GM12865 (cell line): ENCODE results near the gene SLC16A8.

Source experiments
- DNase-seq: peaks from one replicate; pipeline ENCODE4 v3.0.0; 2010; ENCODE audit warnings: low read depth
- H3K4me3 ChIP-seq: 2 replicates; pipeline ENCODE4 v1.5.1; 2011; ENCODE audit warnings: mild to moderate bottlenecking, low read depth, low read length, control low read depth
- TF ChIP-seq, protein P1 (sequence below): IDR thresholded peaks from 2 replicates; pipeline ENCODE4 v1.5.1; 2011; ENCODE audit warnings: low read length, control low read depth, low read depth, inconsistent platforms; ENCODE audit not compliant: insufficient read depth; ENCODE audit errors: missing control alignments

The SLC16A8 gene

DNA sequence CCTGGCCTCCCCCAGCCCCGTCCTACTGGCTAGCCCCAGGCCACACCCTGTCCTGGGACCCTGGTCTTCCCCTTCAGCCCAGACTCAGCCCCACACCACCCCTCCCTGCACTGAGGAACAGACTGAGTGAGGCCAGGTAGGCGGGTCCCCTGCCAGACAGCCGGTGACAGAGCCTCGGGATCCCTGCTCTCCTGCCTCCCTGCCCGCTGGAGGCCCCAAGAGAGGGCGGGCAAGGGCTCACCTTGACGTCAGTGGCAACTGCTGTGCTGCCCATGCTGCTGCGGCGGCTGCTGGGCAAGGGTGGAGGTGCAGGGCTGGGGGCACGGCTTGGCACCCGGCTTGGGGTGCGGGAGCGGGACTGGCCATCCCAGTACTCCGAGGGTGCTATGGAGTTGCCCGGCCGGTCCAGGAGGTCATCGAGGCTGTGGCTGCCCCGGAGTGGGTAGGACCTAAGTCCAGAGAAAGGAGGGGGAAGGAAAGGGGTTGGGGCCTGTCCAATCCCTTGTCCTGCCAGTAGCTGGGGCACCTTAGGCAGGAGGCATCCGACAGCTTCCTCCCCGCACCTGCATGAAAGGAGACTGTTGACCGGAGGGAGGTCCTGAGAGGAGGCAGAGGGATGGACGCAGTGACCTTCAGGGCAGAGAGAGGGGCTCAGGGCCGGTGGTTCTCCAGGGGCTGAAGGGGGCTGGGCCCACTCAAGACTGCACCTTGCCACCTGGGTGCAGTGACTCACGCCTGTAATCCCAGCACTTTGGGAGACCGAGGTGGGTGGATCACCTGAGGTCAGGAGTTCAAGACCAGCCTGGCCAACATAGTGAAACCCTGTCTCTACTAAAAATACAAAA lies 2.2 kb upstream of the SLC16A8 start:
- TF ChIP-seq, protein P1, sequence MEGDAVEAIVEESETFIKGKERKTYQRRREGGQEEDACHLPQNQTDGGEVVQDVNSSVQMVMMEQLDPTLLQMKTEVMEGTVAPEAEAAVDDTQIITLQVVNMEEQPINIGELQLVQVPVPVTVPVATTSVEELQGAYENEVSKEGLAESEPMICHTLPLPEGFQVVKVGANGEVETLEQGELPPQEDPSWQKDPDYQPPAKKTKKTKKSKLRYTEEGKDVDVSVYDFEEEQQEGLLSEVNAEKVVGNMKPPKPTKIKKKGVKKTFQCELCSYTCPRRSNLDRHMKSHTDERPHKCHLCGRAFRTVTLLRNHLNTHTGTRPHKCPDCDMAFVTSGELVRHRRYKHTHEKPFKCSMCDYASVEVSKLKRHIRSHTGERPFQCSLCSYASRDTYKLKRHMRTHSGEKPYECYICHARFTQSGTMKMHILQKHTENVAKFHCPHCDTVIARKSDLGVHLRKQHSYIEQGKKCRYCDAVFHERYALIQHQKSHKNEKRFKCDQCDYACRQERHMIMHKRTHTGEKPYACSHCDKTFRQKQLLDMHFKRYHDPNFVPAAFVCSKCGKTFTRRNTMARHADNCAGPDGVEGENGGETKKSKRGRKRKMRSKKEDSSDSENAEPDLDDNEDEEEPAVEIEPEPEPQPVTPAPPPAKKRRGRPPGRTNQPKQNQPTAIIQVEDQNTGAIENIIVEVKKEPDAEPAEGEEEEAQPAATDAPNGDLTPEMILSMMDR = no peak
- H3K4me3 ChIP-seq = no peak overlapping the region
- DNase-seq = no peak

DNA sequence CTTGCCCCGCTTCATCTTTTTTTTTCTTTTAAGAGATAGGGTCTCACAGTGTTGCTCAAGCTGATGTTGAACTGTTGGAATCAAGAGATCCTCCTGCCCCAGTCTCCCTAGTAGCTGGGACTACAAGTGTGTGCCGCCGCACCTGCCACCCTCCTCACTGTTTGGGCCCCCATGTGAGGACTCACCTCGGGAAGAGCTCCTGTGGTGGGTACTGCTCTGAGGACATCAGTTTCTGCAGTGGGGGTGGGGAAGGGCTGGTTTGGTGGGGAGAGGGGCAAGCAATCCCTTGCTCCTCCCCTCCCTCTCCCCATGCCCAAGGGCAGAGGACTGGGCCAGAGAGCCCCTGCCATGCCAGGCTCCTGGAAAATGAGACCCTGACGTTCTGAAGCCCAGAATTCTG lies 1.5 kb upstream of the SLC16A8 start:
- TF ChIP-seq, protein P1 = no peak
- H3K4me3 ChIP-seq = no peak overlapping the region
- no peak for DNase-seq

DNA sequence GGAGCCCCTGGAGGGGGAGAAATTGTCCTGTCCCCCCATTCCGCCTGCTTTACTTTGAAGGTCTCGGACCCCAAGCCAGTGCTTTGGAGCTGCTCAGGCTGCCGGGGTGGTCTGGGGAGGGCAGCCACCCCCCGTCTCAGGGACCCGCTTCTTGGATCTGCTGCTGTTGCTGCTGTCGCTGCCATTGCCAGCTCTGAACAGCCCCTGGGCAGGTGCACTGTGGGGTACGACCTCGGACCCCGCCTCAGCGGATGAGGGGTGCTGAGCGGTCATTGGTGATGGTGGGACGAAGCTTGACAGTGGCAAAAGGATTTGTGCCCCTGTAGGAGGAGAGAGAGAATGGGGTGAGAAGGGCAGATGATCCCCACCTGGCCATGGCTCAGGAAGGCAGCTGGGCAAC lies 1.1 kb upstream of the SLC16A8 start:
- DNase-seq = no peak
- TF ChIP-seq, protein P1 = no peak
- no peak overlapping the region for H3K4me3 ChIP-seq

DNA sequence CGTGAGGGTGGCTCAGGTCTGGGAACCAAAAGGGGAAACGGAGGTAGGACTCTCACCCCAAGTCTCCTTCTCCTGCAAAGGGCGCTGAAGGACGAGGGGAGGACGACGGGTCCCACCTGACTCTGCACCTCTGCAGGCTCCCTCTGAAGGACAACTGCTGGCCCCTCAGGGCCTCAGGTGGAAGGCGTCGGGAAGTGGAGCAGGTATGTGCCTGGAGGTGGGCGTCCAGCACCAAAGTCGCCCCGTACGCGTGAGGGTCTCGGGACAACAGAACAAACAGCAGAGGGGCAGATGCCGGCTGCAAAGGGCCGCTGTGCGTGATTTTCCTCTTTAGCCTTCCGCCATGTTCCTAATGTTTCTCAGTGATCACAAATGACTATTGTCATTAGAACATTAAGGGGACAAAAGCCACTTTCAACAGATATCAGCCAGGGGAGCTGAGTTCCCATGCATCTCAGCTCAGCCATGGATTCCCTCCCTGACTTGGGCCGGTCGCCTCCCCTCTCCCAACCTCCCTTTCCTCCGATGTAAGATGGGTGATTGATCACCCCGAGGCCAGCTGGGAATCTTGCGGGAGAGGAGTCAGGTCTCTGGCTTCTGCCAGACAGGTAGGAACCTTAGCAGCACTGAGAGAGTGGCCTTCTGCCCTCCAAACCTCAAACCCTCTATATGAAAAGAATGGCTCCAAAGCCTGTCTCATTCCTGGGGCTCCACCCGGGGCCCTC lies 836 bp downstream of the SLC16A8 start:
- TF ChIP-seq, protein P1 = no peak
- no peak for DNase-seq
- H3K4me3 ChIP-seq = no peak overlapping the region

DNA sequence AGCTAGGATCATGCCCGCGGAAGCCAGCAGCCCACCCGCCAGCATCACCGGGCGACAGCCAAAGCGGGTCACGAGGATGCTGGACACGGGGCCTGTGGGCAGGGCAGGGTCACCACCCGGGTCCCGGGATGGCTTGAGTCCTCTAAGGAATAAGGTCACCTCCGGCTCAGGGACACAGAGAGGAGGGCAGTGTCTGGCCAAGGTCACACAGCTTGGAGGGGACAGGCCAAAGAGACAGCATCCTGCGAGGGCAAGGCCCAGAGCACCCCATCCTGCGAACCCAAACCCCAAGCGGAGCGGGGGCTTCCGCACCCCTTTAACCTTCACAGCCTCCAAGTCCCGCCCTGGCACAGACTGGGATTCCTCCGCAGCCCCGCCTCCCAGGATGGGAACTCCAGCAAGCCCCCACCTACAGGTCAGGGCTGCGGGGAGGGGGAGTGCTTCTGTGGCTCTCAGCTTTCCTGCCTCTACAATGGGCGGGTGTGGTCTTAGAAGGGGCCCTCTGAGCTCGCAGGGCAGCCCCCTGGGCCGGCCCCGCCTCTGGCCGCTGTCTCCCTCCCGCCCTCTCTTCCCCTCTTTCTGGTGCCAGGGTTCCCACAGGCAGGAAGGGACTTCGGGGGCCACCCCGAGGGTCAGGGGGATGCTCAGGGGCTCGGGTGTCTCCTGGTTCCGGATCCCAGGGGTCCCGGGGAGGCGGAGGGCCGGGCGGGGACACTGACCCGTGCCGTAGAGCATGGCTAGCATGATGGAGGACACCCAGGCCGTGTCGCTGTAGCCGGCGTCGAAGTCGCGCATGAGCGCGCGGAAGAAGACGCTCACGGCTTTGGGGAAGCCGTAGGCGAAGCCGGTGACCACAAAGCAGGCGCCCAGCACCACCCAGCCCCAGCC lies 1.8 kb downstream of the SLC16A8 start:
- TF ChIP-seq, protein P1 = no peak
- no peak overlapping the region for H3K4me3 ChIP-seq
- DNase-seq = no peak

DNA sequence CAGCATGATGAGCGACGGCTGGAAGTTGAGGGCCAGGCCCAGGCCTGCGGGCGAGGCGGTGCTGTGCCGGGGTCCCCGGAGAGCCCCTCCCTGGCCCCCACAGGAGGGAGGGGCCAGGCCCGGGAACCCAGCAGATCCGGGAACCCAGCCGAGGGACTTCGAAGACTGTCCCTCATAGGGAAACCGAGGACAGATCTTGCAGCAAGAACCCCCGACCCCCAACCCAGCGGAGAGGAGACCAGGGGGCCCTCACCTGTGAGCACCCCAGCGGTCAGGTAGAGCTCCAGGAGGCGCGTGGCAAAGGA lies 2.4 kb downstream of the SLC16A8 start:
- TF ChIP-seq, protein P1 = no peak
- H3K4me3 ChIP-seq = no peak overlapping the region
- DNase-seq = no peak
